ENCODE data around the gene KIRREL3.

Gene KIRREL3

DNA sequence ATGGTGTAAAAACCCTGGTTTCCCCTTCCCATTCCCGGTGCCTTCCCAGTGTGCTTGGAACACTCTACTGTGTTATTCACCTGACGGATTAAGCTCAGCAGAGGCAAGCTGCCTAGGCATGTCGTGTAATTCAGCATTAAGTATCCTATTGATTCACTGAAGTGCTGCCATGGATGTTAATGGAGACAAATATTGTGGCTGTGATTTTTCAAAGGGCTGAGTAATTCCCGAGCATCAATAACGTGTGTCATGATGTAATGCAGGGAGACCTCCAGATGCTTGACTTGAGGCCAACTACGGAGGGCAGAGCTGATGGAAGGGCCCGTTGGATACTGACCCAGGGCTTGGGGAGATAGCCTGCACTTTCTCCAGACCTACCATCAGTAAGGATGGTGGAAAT is 376.1 kb downstream of the KIRREL3 start:
- no peak for DNase-seq

GRCh38 chr11:126619516-126619915 is 381.1 kb downstream of the KIRREL3 start:
- DNase-seq: no peak

DNA sequence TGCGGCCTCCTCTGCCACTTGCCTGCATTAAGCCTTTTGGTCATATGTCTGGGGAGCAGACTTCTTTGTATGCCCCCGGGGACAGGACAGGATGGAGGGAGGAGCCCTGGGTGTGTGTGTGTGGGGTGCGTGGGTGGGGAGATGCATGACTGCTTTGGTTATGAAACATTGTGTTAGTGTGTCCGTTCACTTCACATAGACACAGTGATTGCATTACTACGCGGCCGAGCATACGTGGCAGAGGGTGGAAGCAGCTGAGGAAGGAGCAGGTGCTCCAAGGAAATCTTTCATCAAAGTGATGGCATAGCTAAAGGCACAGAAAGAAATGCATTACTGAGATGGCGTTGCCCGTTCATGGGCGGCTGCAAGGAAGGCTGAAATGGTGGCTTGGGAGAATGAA is 384.7 kb downstream of the KIRREL3 start:
- no peak for DNase-seq

GRCh38 chr11:126613272-126613671 is 387.3 kb downstream of the KIRREL3 start:
- no peak for DNase-seq

- no peak for DNase-seq
These were observed 387.9 kb downstream of the KIRREL3 start for GRCh38 chr11:126612671-126613070.

DNA sequence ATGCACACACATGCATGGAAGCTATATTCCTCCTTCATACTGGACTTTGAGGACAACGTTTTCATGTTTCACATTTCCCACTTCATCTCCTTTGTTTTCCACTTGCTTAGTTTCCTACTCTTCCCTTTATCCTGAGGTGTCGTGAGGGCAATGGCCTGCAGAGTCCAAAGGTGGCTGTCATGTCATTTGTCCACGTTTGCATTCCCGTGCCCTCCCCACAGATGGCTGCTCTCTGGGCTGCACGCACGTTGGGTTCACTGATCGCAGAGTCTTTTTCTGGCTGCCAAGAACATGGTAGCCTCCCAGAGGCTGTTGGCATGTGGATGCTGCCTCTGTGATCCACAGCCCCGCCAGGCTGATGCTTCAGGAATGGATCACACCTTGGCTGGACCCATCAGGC is 389.1 kb downstream of the KIRREL3 start:
- no peak for DNase-seq

- DNase-seq: no peak
These were observed 391.9 kb downstream of the KIRREL3 start for GRCh38 chr11:126608658-126609057.

GRCh38 chr11:126607776-126608541 is 392.6 kb downstream of the KIRREL3 start:
- no peak for DNase-seq

DNA sequence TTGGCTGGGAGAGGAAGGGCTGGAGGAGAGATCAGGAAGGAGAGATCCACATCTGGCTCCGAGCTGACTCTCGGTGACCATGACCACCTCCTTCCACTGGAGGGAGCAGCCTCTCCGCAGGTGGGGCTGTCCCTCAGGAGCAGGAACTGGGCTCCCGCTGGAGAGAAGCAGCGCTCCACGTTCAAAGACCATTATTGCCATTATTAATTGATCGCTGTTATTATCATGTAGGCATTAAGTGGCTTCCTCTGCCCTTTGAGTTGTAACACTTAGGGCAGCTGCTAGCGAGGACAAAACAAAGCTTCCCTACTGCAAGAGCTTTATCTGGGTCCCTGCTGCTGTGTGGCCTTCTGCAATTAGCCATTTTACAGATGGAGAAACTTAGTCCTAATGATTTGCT is 393.2 kb downstream of the KIRREL3 start:
- peak; percentile 67 for DNase-seq

DNA sequence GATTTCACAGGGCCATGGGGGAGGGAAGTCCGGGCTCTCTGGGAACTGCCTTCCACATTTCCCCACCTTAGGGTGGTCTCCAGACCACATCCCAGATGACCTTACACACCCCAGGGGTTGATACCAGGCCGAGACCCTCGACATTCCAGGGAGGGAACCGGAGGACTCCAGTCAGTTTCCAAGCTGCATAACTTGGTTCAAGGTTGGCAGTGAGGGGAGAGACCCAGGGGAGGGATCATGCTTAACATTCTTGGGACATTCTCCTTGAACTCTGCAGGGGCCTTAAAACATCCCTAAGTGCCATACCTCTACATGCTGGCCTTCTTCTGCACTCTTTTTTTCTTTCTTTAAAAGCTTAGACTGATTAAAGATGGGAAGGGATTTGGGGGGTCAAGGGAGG is 394.1 kb downstream of the KIRREL3 start:
- no peak for DNase-seq

DNA sequence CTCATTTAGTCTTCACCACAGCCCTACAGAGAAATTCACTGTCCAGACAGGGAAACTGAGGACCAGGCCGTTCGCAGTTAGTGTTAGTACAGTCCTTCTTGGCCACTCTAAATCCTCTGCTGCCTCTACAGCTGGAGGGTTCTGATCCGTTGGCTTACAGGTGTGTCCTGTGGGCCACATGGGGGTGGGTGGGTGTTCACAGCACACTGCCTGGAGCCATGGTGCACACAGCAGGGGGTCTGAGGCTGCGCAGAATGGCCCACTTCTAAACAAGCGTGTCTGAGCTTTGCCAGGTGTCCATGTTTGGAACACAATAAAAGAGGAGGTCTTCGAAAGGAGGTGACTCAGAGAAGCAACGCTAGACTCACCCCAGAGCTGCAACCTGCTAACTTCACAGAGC is 396.1 kb downstream of the KIRREL3 start:
- DNase-seq: no peak

DNA sequence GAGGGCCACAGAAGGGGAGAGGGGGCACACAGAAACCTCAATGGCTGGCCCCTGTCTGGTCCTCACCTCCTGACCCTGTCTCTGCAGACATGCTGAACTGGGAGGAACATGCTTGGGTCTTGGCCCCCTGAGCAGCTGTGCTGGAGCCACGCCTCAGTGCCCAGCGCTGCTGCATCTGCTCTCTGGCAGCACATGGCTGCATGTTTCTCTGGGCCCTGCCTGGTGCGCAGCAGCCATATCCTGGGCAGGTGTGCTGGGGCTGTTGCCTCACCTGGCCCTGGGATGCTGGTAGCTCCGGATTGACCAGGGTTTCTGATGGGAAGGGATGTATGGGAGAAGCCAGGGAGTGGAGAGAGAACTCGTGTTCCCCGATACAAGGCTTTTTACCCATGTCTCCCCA is 397.1 kb downstream of the KIRREL3 start:
- DNase-seq: no peak

DNA sequence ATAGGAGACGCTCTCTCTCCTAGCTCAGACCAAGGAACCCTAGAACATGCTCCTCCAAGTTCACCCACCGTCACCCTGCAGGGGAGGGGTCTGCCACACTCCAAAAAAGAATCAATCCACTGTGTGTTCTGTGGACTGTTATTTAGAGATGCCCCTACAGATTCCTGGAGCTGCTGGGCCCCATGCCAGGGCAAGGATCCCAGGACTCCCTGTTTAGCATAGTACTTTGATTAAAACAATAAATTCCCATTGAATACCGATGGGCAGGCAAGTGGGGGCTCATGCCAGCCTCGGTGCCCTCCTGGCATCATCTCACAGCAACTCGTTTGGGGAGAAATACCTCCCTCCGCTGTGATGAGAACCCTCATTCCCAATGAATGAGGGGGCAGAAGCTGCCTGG is 397.6 kb downstream of the KIRREL3 start:
- no peak for DNase-seq

DNA sequence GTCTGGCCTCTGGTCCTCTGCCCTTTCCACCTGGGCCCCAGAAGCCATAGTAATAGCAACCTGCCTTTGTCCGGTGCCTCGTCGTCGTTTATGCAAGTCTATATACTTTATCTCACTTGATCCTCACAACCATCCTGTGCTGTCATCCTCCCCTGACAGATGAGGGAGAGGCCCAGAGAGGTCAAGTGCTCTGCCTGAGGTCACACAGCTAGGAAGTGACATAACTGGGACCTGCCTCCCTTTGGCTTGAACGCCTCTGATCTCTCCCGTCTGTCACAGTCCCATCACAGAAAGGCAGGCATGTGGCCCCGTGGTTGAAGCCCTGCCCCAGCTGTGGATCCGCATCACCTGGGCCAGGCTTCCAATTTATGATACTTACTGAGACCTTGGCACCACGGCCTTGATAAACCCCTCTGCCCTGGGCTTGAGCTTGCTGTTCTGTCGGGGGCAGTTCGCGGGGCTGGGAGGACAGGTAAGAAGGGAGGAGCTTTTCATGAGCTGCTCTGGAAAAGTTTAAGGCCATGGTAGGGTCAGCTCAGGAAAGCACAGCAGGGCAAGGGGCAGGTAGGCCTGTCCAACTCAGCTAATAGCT is 398.1 kb downstream of the KIRREL3 start:
- no peak for DNase-seq

GRCh38 chr11:126601550-126602215 is 398.9 kb downstream of the KIRREL3 start:
- DNase-seq: no peak

GRCh38 chr11:126601136-126601535 is 399.4 kb downstream of the KIRREL3 start:
- DNase-seq: no peak

DNA sequence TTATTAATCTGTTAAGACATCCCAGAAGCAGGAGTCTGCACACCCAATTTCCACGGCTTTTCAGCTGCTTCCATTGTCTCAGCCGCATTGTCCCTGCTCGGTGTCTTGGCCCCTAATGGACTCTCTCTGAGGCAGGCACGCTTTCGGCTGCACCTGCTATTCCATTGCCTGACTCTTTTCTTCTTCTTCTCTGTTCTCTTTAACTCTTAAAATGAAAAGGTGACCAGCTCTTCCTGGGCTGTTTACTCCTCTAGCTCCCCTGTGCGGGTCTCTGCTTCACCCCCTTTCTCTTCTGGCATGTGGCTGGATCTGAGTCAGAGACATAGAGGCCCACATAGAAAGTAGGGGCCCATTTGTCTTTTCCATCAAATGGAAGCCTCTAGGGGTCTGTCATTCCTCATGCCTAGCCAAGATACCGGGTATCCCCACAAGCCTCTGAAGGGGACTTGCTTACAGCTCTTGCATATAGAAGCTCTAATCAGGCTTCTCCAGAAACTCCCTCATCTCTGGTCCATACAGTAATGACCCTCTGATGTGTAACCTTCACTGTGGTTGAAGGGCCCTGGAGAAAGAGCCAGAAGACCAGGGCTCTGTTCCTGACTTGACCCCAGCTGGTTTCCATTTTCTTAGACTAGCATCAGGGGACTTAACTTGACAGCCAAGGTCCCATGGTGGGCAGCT is 401.2 kb downstream of the KIRREL3 start:
- no peak for DNase-seq

DNA sequence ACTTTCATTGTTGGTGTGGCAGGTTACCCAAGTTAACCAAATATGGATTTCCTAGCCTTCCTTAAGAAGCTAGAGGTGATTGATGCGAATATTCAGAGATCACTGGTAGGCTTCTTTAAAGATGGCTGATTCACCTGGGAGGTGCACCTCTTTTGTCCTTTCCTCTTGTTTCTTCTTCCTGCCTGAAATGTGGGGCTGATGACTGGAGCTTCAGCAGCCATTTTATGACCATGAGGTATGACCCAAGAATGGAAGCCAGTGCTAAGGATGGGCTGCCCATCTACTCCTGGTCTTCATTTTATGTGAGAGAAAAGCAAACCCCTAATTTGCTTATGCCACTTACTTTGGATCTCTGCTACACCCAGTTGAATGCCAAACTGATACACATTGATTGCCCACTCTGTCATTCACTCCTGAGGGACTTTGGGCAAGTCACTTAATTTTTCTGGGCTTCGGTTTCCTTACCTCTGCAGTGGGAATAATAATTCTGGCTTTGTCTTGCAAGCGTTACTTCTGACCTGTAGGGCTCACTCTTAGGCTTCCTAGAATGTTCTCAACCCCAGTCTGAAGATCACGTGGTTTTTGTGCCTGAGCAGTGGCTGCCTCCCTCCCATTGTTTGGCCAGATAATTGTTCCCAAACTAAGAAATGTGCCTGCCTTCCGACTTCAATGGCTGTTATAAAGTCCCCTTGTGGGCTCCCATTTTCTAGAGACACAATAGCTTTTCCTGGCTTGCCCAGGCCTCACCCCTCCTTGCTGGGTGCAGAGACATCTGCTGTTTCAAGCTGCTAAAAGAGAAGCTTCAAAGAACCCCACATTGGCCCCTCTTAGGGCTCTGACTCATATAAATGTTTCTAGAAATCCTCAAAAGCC is 402.0 kb downstream of the KIRREL3 start:
- DNase-seq: no peak

DNA sequence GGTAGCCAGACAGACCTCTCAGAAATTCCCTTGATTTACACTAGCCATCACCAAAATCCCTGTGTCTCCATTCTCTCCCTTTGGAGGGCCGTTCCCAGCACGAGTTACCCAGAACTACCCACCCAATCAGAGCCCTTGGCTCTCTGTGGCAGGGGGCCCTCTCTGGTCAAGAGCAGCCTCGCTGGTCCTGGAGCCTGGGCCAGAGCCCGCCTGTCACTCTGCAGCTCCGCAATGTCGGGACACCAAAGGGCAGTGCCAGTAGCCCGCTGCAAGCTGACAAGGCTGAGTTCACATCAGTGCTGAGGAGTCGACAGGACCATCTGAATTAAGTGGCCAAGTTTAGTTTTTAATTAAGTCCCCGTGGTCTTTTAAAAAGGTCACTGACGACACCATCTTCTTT is 403.5 kb downstream of the KIRREL3 start:
- DNase-seq: no peak

DNA sequence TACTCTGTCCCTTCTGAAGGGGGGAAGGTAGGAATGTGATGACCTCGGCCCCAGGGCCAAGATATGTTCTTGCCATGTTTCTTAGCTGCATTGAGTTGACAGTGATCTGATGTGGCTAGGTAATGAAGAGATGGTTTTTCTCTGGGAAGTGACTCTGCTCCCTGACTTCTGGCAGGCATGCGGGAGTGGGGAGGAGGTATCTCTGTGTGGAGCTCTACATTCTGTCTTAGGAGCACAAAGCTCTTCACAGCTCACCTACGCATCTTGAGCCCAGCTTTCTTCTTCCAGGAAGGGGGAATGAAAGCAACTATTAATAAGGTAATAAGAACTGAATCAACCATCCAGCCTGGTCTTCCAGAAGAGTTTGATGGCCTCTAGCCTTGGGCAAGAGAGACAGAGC is 404.1 kb downstream of the KIRREL3 start:
- DNase-seq: no peak

- no peak for DNase-seq
These were observed 405.0 kb downstream of the KIRREL3 start for GRCh38 chr11:126595560-126595959.

GRCh38 chr11:126594921-126595367 is 405.6 kb downstream of the KIRREL3 start:
- peak; percentile 6 for DNase-seq
